Ascending aorta (tissue), 2 donors: ENCODE measurements around the gene RIMS4. TPM values are rescaled to one million over a fixed set of nuclear protein-coding genes. Genes with fewer than 3 reads are reported as not detected.
"Not testable (repeated sequence)": the region's sequence is repeated elsewhere in the genome, so short reads cannot be mapped to it uniquely, and the experiment has no call there.

Experiments used
- DNase-seq, 2 donors: peaks; one replicate each; pipeline ENCODE4 v3.0.0-alpha.2; 2019; ENCODE audit warnings: low spot score in 2 of 2
- H3K27ac ChIP-seq, 2 donors: fragments of 200-600 bp; sonication (generic); one replicate each; pipeline ENCODE4 v1.5.1; 2016 to 2017; ENCODE audit warnings: mild to moderate bottlenecking in 1 of 2
- H3K27me3 ChIP-seq: fragments of 200-600 bp; sonication (generic); one replicate; pipeline ENCODE4 v1.5.1; 2017
- H3K36me3 ChIP-seq, 2 donors: fragments of 200-600 bp; sonication (generic); one replicate each; pipeline ENCODE4 v1.5.1; 2016
- H3K4me1 ChIP-seq, 2 donors: fragments of 200-600 bp; sonication (generic); one replicate each; pipeline ENCODE4 v1.5.1; 2016 to 2017; ENCODE audit warnings: mild to moderate bottlenecking in 1 of 2
- H3K4me3 ChIP-seq, 2 donors: fragments of 200-600 bp; sonication (generic); one replicate each; pipeline ENCODE4 v1.5.1; 2016 to 2017; ENCODE audit warnings: mild to moderate bottlenecking in 1 of 2
- H3K9me3 ChIP-seq, 2 donors: fragments of 200-600 bp; sonication (generic); one replicate each; pipeline ENCODE4 v1.5.1; 2016
- CTCF ChIP-seq, 3 experiments: fragments of 200-600 bp in 2 of 3; fragments of 450-650 bp in 1 of 3; sonication (generic) in 2 of 3; IDR thresholded peaks; one replicate each; pipeline ENCODE4 v1.5.1; 2016 to 2019; ENCODE audit warnings: antibody characterized with exemption in 3 of 3, mild to moderate bottlenecking in 1 of 3, moderate library complexity in 1 of 3
- intact Hi-C: fragments of 100-400 bp; cut with DNase I; formaldehyde crosslinking; loops from one replicate; pipeline ENCODE4 v1.15.1; 2023
- total RNA-seq: library from RNA; depleted of rRNA; stranded (reverse); fragments of >200 nt; gene quantifications from one replicate; pipeline ENCODE4 v1.1.0, GENCODE V29; 2016

RIMS4 gene
- total RNA-seq, 1 donor from 2014 or later = 4.0 TPM

GRCh38 chr20:44768854-44769480 is 41.4 kb downstream of the RIMS4 start:
- no peaks in the 10 kb centered on the region for H3K4me1 ChIP-seq
- no peak for TF ChIP-seq CTCF (IDR thresholded peaks at IDR 0.05)
- intact Hi-C loops = no loop called here
- no peaks in the 10 kb centered on the region for H3K9me3 ChIP-seq
- H3K27me3 ChIP-seq = no peaks in the 10 kb centered on the region
- no peak overlapping the region for H3K4me3 ChIP-seq
- H3K36me3 ChIP-seq = no peaks in the 10 kb centered on the region
- H3K27ac ChIP-seq = no peak overlapping the region
- no peak for DNase-seq

GRCh38 chr20:44768256-44768655 is 42.1 kb downstream of the RIMS4 start:
- intact Hi-C loops = no loop called here
- TF ChIP-seq CTCF (IDR thresholded peaks at IDR 0.05) = no peak
- DNase-seq = no peak
- H3K9me3 ChIP-seq = no peaks in the 10 kb centered on the region
- no peaks in the 10 kb centered on the region for H3K27me3 ChIP-seq
- H3K4me1 ChIP-seq = no peaks in the 10 kb centered on the region
- no peak overlapping the region for H3K27ac ChIP-seq
- H3K36me3 ChIP-seq = no peaks in the 10 kb centered on the region
- no peak overlapping the region for H3K4me3 ChIP-seq

- no peak overlapping the region for H3K27ac ChIP-seq
- no peak overlapping the region for H3K4me3 ChIP-seq
- no peaks in the 10 kb centered on the region for H3K9me3 ChIP-seq
- no peaks in the 10 kb centered on the region for H3K36me3 ChIP-seq
- H3K4me1 ChIP-seq = no peaks in the 10 kb centered on the region
- TF ChIP-seq CTCF (IDR thresholded peaks at IDR 0.05) = no peak
- DNase-seq = no peak
- intact Hi-C loops = no loop called here
- H3K27me3 ChIP-seq = no peaks in the 10 kb centered on the region
Observed at GRCh38 chr20:44765701-44766347, 44.5 kb downstream of the RIMS4 start.

- no peak for TF ChIP-seq CTCF (IDR thresholded peaks at IDR 0.05)
- no peaks in the 10 kb centered on the region for H3K27me3 ChIP-seq
- intact Hi-C loops = no loop called here
- no peaks in the 10 kb centered on the region for H3K4me1 ChIP-seq
- no peaks in the 10 kb centered on the region for H3K36me3 ChIP-seq
- no peak overlapping the region for H3K27ac ChIP-seq
- H3K4me3 ChIP-seq = no peak overlapping the region
- no peaks in the 10 kb centered on the region for H3K9me3 ChIP-seq
- DNase-seq = no peak
Observed at GRCh38 chr20:44765091-44765490, 45.3 kb downstream of the RIMS4 start.

GRCh38 chr20:44763798-44764197 is 46.5 kb downstream of the RIMS4 start:
- H3K4me3 ChIP-seq, H3K27me3 ChIP-seq, H3K27ac ChIP-seq, H3K4me1 ChIP-seq, H3K36me3 ChIP-seq, H3K9me3 ChIP-seq, intact Hi-C loops, DNase-seq: not testable (repeated sequence)

GRCh38 chr20:44762466-44763140 is 47.7 kb downstream of the RIMS4 start:
- Histone ChIP-seq H3K27ac (no peak overlapping the region), H3K4me1 (no peaks in the 10 kb centered on the region), H3K4me3 (no peak overlapping the region), H3K27me3 (no peaks in the 10 kb centered on the region), H3K9me3 (no peaks in the 10 kb centered on the region), H3K36me3 (no peaks in the 10 kb centered on the region)
- no peak for DNase-seq
- intact Hi-C loops = no loop called here
- TF ChIP-seq CTCF (IDR thresholded peaks at IDR 0.05) = no peak
